H1 (cell line): ENCODE data around the gene DERL2. TPM values are rescaled to one million over a fixed set of nuclear protein-coding genes. Genes with fewer than 3 reads are reported as not detected.

Experiments
- CTCF ChIA-PET: fragments of 300-600 bp; sonication (Branson Sonifier 250); formaldehyde crosslinking; loops from one replicate; lab custom pipeline; 2021; ENCODE audit not compliant: partially characterized antibody; lab: Charles Lee
- POLR2A ChIA-PET: fragments of 300-600 bp; sonication (Branson Sonifier 250); formaldehyde crosslinking; loops from one replicate; lab custom pipeline; 2021; ENCODE audit warnings: inconsistent platforms; ENCODE audit not compliant: partially characterized antibody; lab: Charles Lee
- DNase-seq, 2 experiments: peaks; one replicate each; pipeline versions ENCODE4 v3.0.0 to v3.0.0-alpha.2; 2010 to 2022; ENCODE audit warnings: low spot score in 2 of 2, low read depth in 1 of 2, mixed read lengths in 1 of 2
- FAIRE-seq: peaks from 2 replicates; lab custom pipeline; 2011; peaks lifted over from hg19 to GRCh38; lab: Jason Lieb, UNC
- H2AFZ ChIP-seq: 2 replicates; pipeline ENCODE4 v1.8.1; 2012; ENCODE audit warnings: low read length, inconsistent platforms
- H2AK5ac ChIP-seq: 2 replicates; pipeline ENCODE4 v1.6.1; 2013; ENCODE audit warnings: low read depth, low read length
- H2BK120ac ChIP-seq: replicated peaks from 2 replicates; pipeline ENCODE3; 2013; ENCODE audit warnings: low read depth, low read length, inconsistent platforms
- H2BK12ac ChIP-seq: 2 replicates; pipeline ENCODE4 v1.6.1; 2013; ENCODE audit warnings: low read depth, low read length
- H2BK15ac ChIP-seq: 2 replicates; pipeline ENCODE4 v1.6.1; 2013; ENCODE audit warnings: low read length
- H2BK20ac ChIP-seq: 2 replicates; pipeline ENCODE4 v1.6.1; 2013; ENCODE audit warnings: low read length
- H2BK5ac ChIP-seq: 2 replicates; pipeline ENCODE4 v1.6.1; 2013; ENCODE audit warnings: low read depth, low read length
- H3K14ac ChIP-seq: 2 replicates; pipeline ENCODE4 v1.6.1; 2013; ENCODE audit warnings: inconsistent platforms; ENCODE audit not compliant: insufficient read length
- H3K18ac ChIP-seq: 2 replicates; pipeline ENCODE4 v1.6.1; 2013; ENCODE audit warnings: low read length; ENCODE audit errors: extremely low read depth
- H3K23ac ChIP-seq: 2 replicates; pipeline ENCODE4 v1.6.1; 2013; ENCODE audit warnings: inconsistent platforms; ENCODE audit not compliant: insufficient read length
- H3K23me2 ChIP-seq: 2 replicates; pipeline ENCODE4 v1.6.1; 2013; ENCODE audit warnings: low read depth, low read length
- H3K27ac ChIP-seq: 2 replicates; pipeline ENCODE4 v1.6.1; 2011; ENCODE audit warnings: low read depth, low read length, inconsistent platforms
- H3K27me3 ChIP-seq, 4 experiments: replicated peaks in 1 of 4; 1 replicate in 1 of 4; 2 replicates in 3 of 4; pipeline versions ENCODE4 v1.6.1 to v1.8.1; 2011 to 2013; ENCODE audit warnings: low read length in 3 of 4, mild to moderate bottlenecking in 3 of 4, inconsistent platforms in 2 of 4, mixed read lengths in 2 of 4, moderate library complexity in 1 of 4; ENCODE audit not compliant: control insufficient read depth in 3 of 4, insufficient read depth in 3 of 4; ENCODE audit errors: extremely low read depth in 1 of 4
- H3K36me3 ChIP-seq, 4 experiments: 2 replicates each; pipeline versions ENCODE4 v1.6.1 to v1.8.1; 2011 to 2013; ENCODE audit warnings: mild to moderate bottlenecking in 4 of 4, low read length in 3 of 4, moderate library complexity in 2 of 4, control low read depth in 1 of 4, inconsistent platforms in 1 of 4; ENCODE audit not compliant: insufficient read depth in 4 of 4, control insufficient read depth in 2 of 4
- H3K4ac ChIP-seq: replicated peaks from 2 replicates; pipeline ENCODE3; 2013; ENCODE audit warnings: low read length, low read depth, mixed read lengths, inconsistent platforms; ENCODE audit not compliant: insufficient read length
- H3K4me1 ChIP-seq, 4 experiments: replicated peaks in 1 of 4; 1 replicate in 1 of 4; 2 replicates in 3 of 4; pipeline versions ENCODE4 v1.6.1 to v1.8.1; 2011 to 2013; ENCODE audit warnings: low read length in 3 of 4, inconsistent platforms in 2 of 4, mixed read lengths in 1 of 4; ENCODE audit not compliant: insufficient read depth in 4 of 4, control insufficient read depth in 3 of 4
- H3K4me2 ChIP-seq, 2 experiments: 2 replicates each; pipeline versions ENCODE4 v1.6.1 to v1.8.1; 2011 to 2013; ENCODE audit warnings: low read depth in 2 of 2, low read length in 2 of 2, control low read depth in 1 of 2, inconsistent platforms in 1 of 2, mild to moderate bottlenecking in 1 of 2; ENCODE audit not compliant: insufficient read depth in 1 of 2
- H3K4me3 ChIP-seq, 4 experiments: fragments of 200-600, 300-600 bp in 1 of 4; sonication (generic), shearing (Covaris generic), sonication (Bioruptor Twin) in 1 of 4; 2 replicates each; pipeline versions ENCODE4 v1.5.1 to v1.8.1; 2011 to 2016; ENCODE audit warnings: low read length in 4 of 4, low read depth in 3 of 4, control low read depth in 2 of 4, inconsistent platforms in 2 of 4, mild to moderate bottlenecking in 2 of 4, mixed read lengths in 1 of 4, moderate library complexity in 1 of 4; ENCODE audit not compliant: insufficient read depth in 2 of 4; ENCODE audit errors: extremely low read depth in 1 of 4
- H3K56ac ChIP-seq: replicated peaks from 2 replicates; pipeline ENCODE3; 2013; ENCODE audit warnings: low read depth, mild to moderate bottlenecking, mixed read lengths, low read length, inconsistent platforms; ENCODE audit not compliant: insufficient read length
- H3K79me1 ChIP-seq: 2 replicates; pipeline ENCODE4 v1.6.1; 2013; ENCODE audit warnings: low read depth, low read length, control low read depth
- H3K79me2 ChIP-seq, 2 experiments: 2 replicates each; pipeline versions ENCODE4 v1.6.1 to v1.8.1; 2012 to 2013; ENCODE audit warnings: low read length in 2 of 2, mild to moderate bottlenecking in 2 of 2, inconsistent platforms in 1 of 2; ENCODE audit not compliant: insufficient read depth in 2 of 2, control insufficient read depth in 1 of 2
- H3K9ac ChIP-seq, 4 experiments: replicated peaks in 1 of 4; 1 replicate in 1 of 4; 2 replicates in 3 of 4; pipeline versions ENCODE4 v1.6.1 to v1.8.1; 2011 to 2013; ENCODE audit warnings: low read depth in 3 of 4, low read length in 3 of 4, control low read depth in 2 of 4, mild to moderate bottlenecking in 2 of 4, moderate library complexity in 2 of 4, inconsistent platforms in 1 of 4; ENCODE audit errors: extremely low read depth in 1 of 4
- H3K9me3 ChIP-seq, 2 experiments: 2 replicates each; pipeline versions ENCODE4 v1.6.1 to v1.8.1; 2012 to 2013; ENCODE audit warnings: mild to moderate bottlenecking in 2 of 2, moderate library complexity in 2 of 2, control low read depth in 1 of 2, inconsistent platforms in 1 of 2, low read depth in 1 of 2, low read length in 1 of 2, mixed read lengths in 1 of 2; ENCODE audit not compliant: insufficient read depth in 2 of 2
- H4K20me1 ChIP-seq, 2 experiments: replicated peaks in 1 of 2; 2 replicates each; pipeline versions ENCODE3 to v1.8.1; 2011 to 2013; ENCODE audit warnings: inconsistent platforms in 2 of 2, low read length in 2 of 2, mild to moderate bottlenecking in 1 of 2; ENCODE audit not compliant: insufficient read depth in 2 of 2, control insufficient read depth in 1 of 2
- H4K5ac ChIP-seq: 2 replicates; pipeline ENCODE4 v1.6.1; 2013; ENCODE audit warnings: low read length, low read depth, mixed read lengths, inconsistent platforms; ENCODE audit not compliant: insufficient read length
- H4K8ac ChIP-seq: 2 replicates; pipeline ENCODE4 v1.8.0; 2013; ENCODE audit warnings: mild to moderate bottlenecking, moderate library complexity, low read length, inconsistent platforms; ENCODE audit not compliant: insufficient read depth; ENCODE audit errors: extremely low read depth
- H4K91ac ChIP-seq: replicated peaks from 2 replicates; pipeline ENCODE3; 2013; ENCODE audit warnings: low read length, mixed read lengths, inconsistent platforms; ENCODE audit not compliant: insufficient read length
- EZH2 ChIP-seq: fragments of 200-600 bp; sonication (generic); IDR thresholded peaks from 2 replicates; pipeline ENCODE4 v1.7.1; 2012; ENCODE audit warnings: low read depth, mild to moderate bottlenecking, moderate library complexity, low read length, inconsistent platforms; ENCODE audit not compliant: severe bottlenecking
- POLR2A ChIP-seq, 2 experiments: IDR thresholded peaks; 1 replicate in 1 of 2; 2 replicates in 1 of 2; pipeline ENCODE4 v1.6.1; 2011; ENCODE audit warnings: low read depth in 2 of 2, low read length in 2 of 2, mild to moderate bottlenecking in 2 of 2; ENCODE audit errors: control extremely low read depth in 1 of 2
- TAF1 ChIP-seq: IDR thresholded peaks from 2 replicates; pipeline ENCODE4 v1.6.1; 2011; ENCODE audit warnings: mild to moderate bottlenecking, low read depth, low read length
- WGBS, 2 experiments: shearing (Covaris generic) in 1 of 2; methylation state at CpG; one replicate each; pipeline versions ENCODE4 v1.1.6 to v1.1.7; 2013 to 2015; ENCODE audit warnings: low lambda C conversion rate in 2 of 2, mixed read lengths in 2 of 2, inconsistent platforms in 1 of 2, low coverage in 1 of 2, missing lambda C conversion rate in 1 of 2; ENCODE audit not compliant: insufficient replicate concordance in 2 of 2, insufficient coverage in 1 of 2, insufficient read length in 1 of 2; ENCODE audit errors: extremely low coverage in 1 of 2, missing lambda C conversion rate in 1 of 2; 5-methylcytosine and 5-hydroxymethylcytosine counted together
- polyA plus RNA-seq, 7 experiments: library from polyadenylated mRNA; depleted of rRNA in 3 of 7; stranded (reverse) in 5 of 7; unstranded in 2 of 7; fragments of >200 nt in 5 of 7; fragments of 200-250 nt in 2 of 7; gene quantifications; 1 replicate in 5 of 7; 2 replicates in 1 of 7; 4 replicates in 1 of 7; pipeline versions ENCODE4 v1.2.1 to v1.2.3, GENCODE V29; 2011 to 2013; ENCODE audit warnings: missing spikeins in 2 of 7, mixed read lengths in 2 of 7
- total RNA-seq: library from RNA; stranded (reverse); fragmentation: NEBNext Ultra II Directional; extraction: Animal tissue kit (Norgen Biotek cat#: 25700); gene quantifications from 2 replicates; pipeline ENCODE4 v1.2.1, GENCODE V29; 2021

Gene DERL2
- total and polyA plus RNA-seq, 2 of the 8 experiments (the other 6 are each of a cell fraction or from before 2014, with no cell fraction given) = 55.3 to 58.4 TPM

DNA sequence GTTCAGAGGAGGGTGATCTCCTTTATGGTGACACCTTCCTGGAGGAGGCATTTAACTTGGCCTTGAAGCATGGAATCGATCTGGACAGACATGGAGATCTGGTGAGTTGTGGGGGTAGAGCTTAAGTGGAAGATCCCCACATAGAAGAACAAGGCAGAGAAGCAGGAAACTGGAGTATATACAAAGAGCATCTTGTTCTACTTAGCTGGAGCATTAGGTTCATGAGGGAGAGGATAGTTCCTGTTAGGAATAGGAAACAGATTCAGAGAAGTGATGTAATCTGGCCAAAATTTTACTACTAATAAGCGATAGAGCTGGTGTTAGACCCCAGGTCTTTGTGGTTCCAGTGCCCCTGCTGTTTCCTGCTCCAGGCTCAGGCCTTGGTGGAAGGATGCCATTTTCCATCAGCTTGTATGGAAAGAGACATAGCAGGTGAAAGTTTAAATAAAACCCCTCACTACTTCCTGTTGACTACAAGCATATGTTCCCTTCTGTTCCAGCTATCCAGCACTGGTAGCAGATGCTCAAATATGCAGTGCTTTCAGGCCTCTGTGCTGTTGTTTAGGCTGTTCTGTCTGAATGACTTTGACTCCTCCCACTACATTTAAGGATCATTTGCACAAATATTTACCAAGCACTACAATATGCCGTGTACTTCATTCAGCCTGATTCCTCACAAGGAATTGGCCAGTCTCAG is 56.6 kb downstream of the DERL2 start:
- TF ChIP-seq POLR2A (IDR thresholded peaks at IDR 0.05; ENCODE audit: control extremely low read depth in 1 of 2, low read depth in 2 of 2, low read length in 2 of 2) (0 out of 3 replicates have a peak, but pooled peaks of 1 of the 2 experiments have one; percentile 32), TAF1 (no peak), EZH2 (no peak)
- Histone ChIP-seq H3K23ac (no peak overlapping the region), H2AFZ (no peak overlapping the region), H3K18ac (no peak overlapping the region), H4K5ac (no peak overlapping the region), H2AK5ac (no peak overlapping the region), H3K36me3 (peaks cover 33 to 89% (median 83%) of the 10 kb centered on the region in 4 experiments), H3K14ac (no peak overlapping the region), H3K4ac (no peak overlapping the region), H2BK12ac (no peak overlapping the region), H2BK120ac (no peak overlapping the region), H3K27ac (no peak overlapping the region), H2BK20ac (no peak overlapping the region), H3K9me3 (no peaks in the 10 kb centered on the region), H3K23me2 (no peaks in the 10 kb centered on the region), H4K8ac (no peak overlapping the region), H4K20me1 (peaks cover 2 to 12% of the 10 kb centered on the region in 2 experiments), H3K79me1 (peaks cover 5% of the 10 kb centered on the region; the same call in 1 of the 2 replicates), H3K4me1 (no peaks in the 10 kb centered on the region), H4K91ac (no peak overlapping the region), H3K4me3 (no peak overlapping the region), H2BK5ac (no peak overlapping the region), H3K56ac (no peak overlapping the region), H3K27me3 (no peaks in the 10 kb centered on the region), H2BK15ac (no peak overlapping the region), H3K79me2 (peaks cover 3% of the 10 kb centered on the region in 2 experiments; a peak in 1 of 4 replicates), H3K9ac (no peak overlapping the region), H3K4me2 (no peak overlapping the region)
- CTCF ChIA-PET = interaction anchor here (0.6 to 3.1 kb wide), 4 partner anchors 11 to 45 kb away, joined by 3 to 18 read pairs (median 4); partner anchors contain the start of gene C1QBP
- DNase-seq (no peak), FAIRE-seq (no peak)
- 96% methylated on average over 3 of the region's 3 CpGs; no CpG with 5 or more reads in 1 of the 2 experiments for WGBS, 2 experiments
- POLR2A ChIA-PET = interaction anchor here (1.6 to 17.4 kb wide), 5 partner anchors 8 to 42 kb away, joined by 6 to 228 read pairs (median 7); partner anchors contain the start of genes C1QBP, NUP88 and RPAIN
